Esophagus (tissue), 2 donors: ENCODE measurements around the gene PAQR9. TPM values are rescaled to one million over a fixed set of nuclear protein-coding genes. Genes with fewer than 3 reads are reported as not detected.

Experiments
- H3K27ac ChIP-seq, 2 donors: one replicate each; pipeline ENCODE4 v1.5.1; 2013; ENCODE audit warnings: low read depth in 2 of 2, mild to moderate bottlenecking in 2 of 2, inconsistent platforms in 1 of 2, low read length in 1 of 2, moderate library complexity in 1 of 2
- H3K27me3 ChIP-seq, 2 donors: one replicate each; pipeline ENCODE4 v1.6.1; 2013; ENCODE audit warnings: low read length in 2 of 2, control low read depth in 1 of 2, mild to moderate bottlenecking in 1 of 2; ENCODE audit not compliant: insufficient read depth in 2 of 2, control insufficient read depth in 1 of 2
- H3K36me3 ChIP-seq, 2 donors: one replicate each; pipeline ENCODE4 v1.6.1; 2013; ENCODE audit warnings: low read length in 1 of 2; ENCODE audit not compliant: control insufficient read depth in 2 of 2, insufficient read depth in 2 of 2
- H3K4me1 ChIP-seq, 2 donors: one replicate each; pipeline ENCODE4 v1.6.1; 2013; ENCODE audit warnings: low read length in 1 of 2; ENCODE audit not compliant: control insufficient read depth in 2 of 2, insufficient read depth in 2 of 2
- H3K4me3 ChIP-seq, 2 donors: one replicate each; pipeline ENCODE4 v1.5.1; 2013; ENCODE audit warnings: low read length in 2 of 2, mild to moderate bottlenecking in 2 of 2, low read depth in 1 of 2, moderate library complexity in 1 of 2
- H3K9me3 ChIP-seq, 2 donors: one replicate each; pipeline ENCODE4 v1.6.1; 2013; ENCODE audit warnings: mild to moderate bottlenecking in 2 of 2, low read depth in 1 of 2, low read length in 1 of 2, moderate library complexity in 1 of 2; ENCODE audit not compliant: control insufficient read depth in 2 of 2, insufficient read depth in 1 of 2
- WGBS, 2 donors: extraction: QIAGEN DNeasy Blood & Tissue Kit; methylation state at CpG; one replicate each; pipeline ENCODE4 v1.1.7; 2013; 5-methylcytosine and 5-hydroxymethylcytosine counted together
- polyA plus RNA-seq, 2 donors: library from polyadenylated mRNA; stranded (reverse); fragments of 200-250 nt; gene quantifications; one replicate each; pipeline ENCODE4 v1.2.3, GENCODE V29; 2013
- donor health status: healthy with polysubstance abuse.
- donor health status: Bipolar disorder and iron deficiency.

PAQR9 gene
- polyA plus RNA-seq, 2 donors: not detected

- peaks cover 0 to 4% of the 10 kb centered on the region in 2 donors for H3K27me3 ChIP-seq
- 51 to 66% methylated on average over 6 of the region's 6 CpGs for WGBS, 2 donors
- no peaks in the 10 kb centered on the region for H3K4me1 ChIP-seq
- H3K36me3 ChIP-seq: no peaks in the 10 kb centered on the region
- H3K27ac ChIP-seq: no peak overlapping the region
- no peak overlapping the region for H3K4me3 ChIP-seq
- peaks cover 0 to 2% of the 10 kb centered on the region in 2 donors for H3K9me3 ChIP-seq
These were observed 32.3 kb downstream of the PAQR9 start for GRCh38 chr3:142931222-142931621.

GRCh38 chr3:142930463-142930862 is 33.0 kb downstream of the PAQR9 start:
- Histone ChIP-seq H3K4me3 (no peak overlapping the region), H3K27ac (no peak overlapping the region), H3K4me1 (no peaks in the 10 kb centered on the region), H3K9me3 (peaks cover 0 to 2% of the 10 kb centered on the region in 2 donors), H3K36me3 (no peaks in the 10 kb centered on the region), H3K27me3 (peaks cover 2 to 4% of the 10 kb centered on the region in 2 donors)
- WGBS, 2 donors: 61 to 65% methylated on average over 3 of the region's 3 CpGs

GRCh38 chr3:142929890-142930289 is 33.6 kb downstream of the PAQR9 start:
- peaks cover 2 to 4% of the 10 kb centered on the region in 2 donors for H3K27me3 ChIP-seq
- peaks cover 0 to 2% of the 10 kb centered on the region in 2 donors for H3K9me3 ChIP-seq
- no peaks in the 10 kb centered on the region for H3K36me3 ChIP-seq
- H3K27ac ChIP-seq: no peak overlapping the region
- no peak overlapping the region for H3K4me3 ChIP-seq
- 85 to 92% methylated on average over 3 of the region's 3 CpGs for WGBS, 2 donors
- H3K4me1 ChIP-seq: no peaks in the 10 kb centered on the region

DNA sequence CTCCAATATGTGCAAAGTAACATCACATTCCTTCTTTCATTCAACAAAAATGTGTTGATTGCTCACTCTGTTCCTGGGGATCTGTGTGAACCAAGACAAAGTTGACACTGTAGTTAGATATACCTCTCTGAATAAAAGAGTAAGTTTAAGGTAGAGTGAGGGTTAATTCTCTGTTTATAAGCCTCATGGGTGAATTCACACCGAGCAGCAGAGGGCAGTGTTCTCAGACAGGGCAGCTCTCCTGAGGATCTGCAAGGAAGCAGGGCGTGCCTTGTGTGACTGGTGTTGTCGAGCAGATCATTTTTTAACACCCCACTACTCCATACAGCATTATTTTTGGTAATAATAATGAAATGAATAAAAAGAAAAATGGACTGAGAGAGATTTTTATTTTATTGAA is 34.4 kb downstream of the PAQR9 start:
- peaks cover 0 to 2% of the 10 kb centered on the region in 2 donors for H3K9me3 ChIP-seq
- no peak overlapping the region for H3K27ac ChIP-seq
- no peak overlapping the region for H3K4me3 ChIP-seq
- peaks cover 0 to 2% of the 10 kb centered on the region in 2 donors for H3K27me3 ChIP-seq
- whole genome bisulfite sequencing, 2 donors: 19 to 27% methylated on average over 3 of the region's 3 CpGs
- H3K4me1 ChIP-seq: no peaks in the 10 kb centered on the region
- H3K36me3 ChIP-seq: no peaks in the 10 kb centered on the region

GRCh38 chr3:142926368-142926944 is 37.0 kb downstream of the PAQR9 start:
- Histone ChIP-seq H3K27me3 (peaks cover 0 to 2% of the 10 kb centered on the region in 2 donors), H3K4me1 (no peaks in the 10 kb centered on the region)
- WGBS, 2 donors: 93 to 95% methylated on average over 3 of the region's 3 CpGs

GRCh38 chr3:142925140-142925539 is 38.3 kb downstream of the PAQR9 start:
- Histone ChIP-seq H3K4me3 (no peak overlapping the region), H3K27ac (no peak overlapping the region), H3K9me3 (no peaks in the 10 kb centered on the region), H3K36me3 (no peaks in the 10 kb centered on the region), H3K4me1 (no peaks in the 10 kb centered on the region), H3K27me3 (peaks cover 0 to 2% of the 10 kb centered on the region in 2 donors)

More at GRCh38 chr3:142926368-142926944, 37.0 kb downstream of the PAQR9 start:
- H3K36me3 ChIP-seq: no peaks in the 10 kb centered on the region
- peaks cover 0 to 2% of the 10 kb centered on the region in 2 donors for H3K9me3 ChIP-seq
- no peak overlapping the region for H3K4me3 ChIP-seq
- H3K27ac ChIP-seq: no peak overlapping the region

- Histone ChIP-seq H3K27me3 (peaks cover 0 to 2% of the 10 kb centered on the region in 2 donors), H3K27ac (no peak overlapping the region), H3K36me3 (no peaks in the 10 kb centered on the region), H3K4me1 (no peaks in the 10 kb centered on the region), H3K4me3 (no peak overlapping the region), H3K9me3 (no peaks in the 10 kb centered on the region)
These were observed 39.8 kb downstream of the PAQR9 start for GRCh38 chr3:142923694-142924093.

- H3K4me1 ChIP-seq: no peaks in the 10 kb centered on the region
- H3K27ac ChIP-seq: no peak overlapping the region
- H3K36me3 ChIP-seq: no peaks in the 10 kb centered on the region
- no peak overlapping the region for H3K4me3 ChIP-seq
- WGBS, 2 donors: 67% methylated on average over 2 of the region's 2 CpGs
- no peaks in the 10 kb centered on the region for H3K9me3 ChIP-seq
- H3K27me3 ChIP-seq: no peaks in the 10 kb centered on the region
These were observed 46.9 kb downstream of the PAQR9 start for GRCh38 chr3:142916605-142917004.

- WGBS, 2 donors: 64 to 68% methylated on average over 3 of the region's 3 CpGs
- Histone ChIP-seq H3K4me3 (no peak overlapping the region), H3K4me1 (no peaks in the 10 kb centered on the region)
These were observed 47.8 kb downstream of the PAQR9 start for GRCh38 chr3:142915636-142916035.

GRCh38 chr3:142914286-142914811 is 49.1 kb downstream of the PAQR9 start:
- 47 to 59% methylated on average over 3 of the region's 3 CpGs for whole genome bisulfite sequencing, 2 donors
- H3K4me3 ChIP-seq: no peak overlapping the region
- H3K27me3 ChIP-seq: peaks cover 0 to 2% of the 10 kb centered on the region in 2 donors
- H3K4me1 ChIP-seq: no peaks in the 10 kb centered on the region
- H3K36me3 ChIP-seq: no peaks in the 10 kb centered on the region
- H3K9me3 ChIP-seq: no peaks in the 10 kb centered on the region
- H3K27ac ChIP-seq: no peak overlapping the region

More at GRCh38 chr3:142915636-142916035, 47.8 kb downstream of the PAQR9 start:
- Histone ChIP-seq H3K27me3 (no peaks in the 10 kb centered on the region), H3K27ac (no peak overlapping the region), H3K9me3 (no peaks in the 10 kb centered on the region), H3K36me3 (no peaks in the 10 kb centered on the region)
